ENCODE data around the gene CNNM3. TPM values are rescaled to one million over a fixed set of nuclear protein-coding genes. Genes with fewer than 3 reads are reported as not detected.

The CNNM3 gene
- total RNA-seq, 1 donor from 2014 or later: 25.7 TPM

DNA sequence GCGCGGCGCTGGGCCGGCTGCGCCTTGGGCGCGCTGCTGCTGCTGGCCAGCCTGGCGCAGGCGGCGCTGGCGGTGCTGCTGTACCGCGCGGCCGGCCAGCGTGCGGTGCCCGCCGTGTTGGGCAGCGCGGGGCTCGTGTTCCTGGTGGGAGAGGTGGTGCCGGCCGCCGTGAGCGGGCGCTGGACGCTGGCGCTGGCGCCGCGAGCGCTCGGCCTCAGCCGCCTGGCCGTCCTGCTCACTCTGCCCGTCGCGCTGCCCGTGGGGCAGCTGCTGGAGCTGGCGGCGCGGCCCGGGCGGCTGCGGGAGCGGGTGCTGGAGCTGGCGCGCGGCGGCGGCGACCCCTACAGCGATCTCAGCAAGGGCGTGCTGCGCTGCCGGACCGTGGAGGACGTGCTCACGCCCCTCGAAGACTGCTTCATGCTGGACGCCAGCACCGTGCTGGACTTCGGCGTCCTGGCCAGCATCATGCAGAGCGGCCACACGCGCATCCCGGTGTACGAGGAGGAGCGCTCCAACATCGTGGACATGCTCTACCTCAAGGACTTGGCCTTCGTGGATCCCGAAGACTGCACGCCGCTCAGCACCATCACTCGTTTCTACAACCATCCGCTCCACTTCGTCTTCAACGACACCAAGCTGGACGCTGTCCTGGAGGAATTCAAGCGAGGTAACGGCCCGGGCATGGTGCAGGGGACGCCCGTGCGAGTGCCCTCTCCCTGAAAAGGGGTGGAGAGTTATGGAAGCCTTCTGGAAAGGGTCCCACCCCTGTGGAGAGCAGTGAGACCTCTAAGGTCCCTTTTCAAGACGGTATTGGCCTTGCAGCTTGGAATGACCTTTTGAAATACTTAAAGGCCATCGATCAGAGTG is 1.0 kb downstream of the CNNM3 start:
- intact Hi-C loops (cut with micrococcal nuclease): loop anchor here (1.0 to 5.0 kb wide), 12 partner anchors 22 to 495 kb away; partner anchors contain the start of genes ANKRD36, ANKRD39, ARID5A and CNNM4

DNA sequence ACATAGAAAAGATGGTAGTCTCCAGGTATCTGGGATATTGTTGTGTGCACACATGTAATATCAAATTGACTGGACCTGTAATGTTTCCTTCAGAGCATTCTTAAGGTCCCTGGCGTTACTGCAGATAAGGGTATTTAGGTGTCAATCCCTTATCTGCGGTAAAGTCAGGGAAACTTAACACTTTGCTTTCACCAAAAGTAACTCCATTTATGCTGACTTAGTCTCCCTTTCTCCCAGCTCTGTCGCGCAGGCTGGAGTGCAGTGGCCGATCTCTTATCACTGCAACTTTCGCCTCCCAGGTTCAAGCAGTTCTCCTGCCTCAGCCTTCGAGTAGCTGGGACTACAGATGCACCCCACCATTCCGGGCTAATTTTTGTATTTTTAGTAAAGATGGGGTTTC is 1.8 kb downstream of the CNNM3 start:
- intact Hi-C loops (cut with micrococcal nuclease): loop anchor here (2.0 to 5.0 kb wide), 4 partner anchors 43 to 496 kb away; partner anchors contain the start of genes ARID5A and NCAPH

DNA sequence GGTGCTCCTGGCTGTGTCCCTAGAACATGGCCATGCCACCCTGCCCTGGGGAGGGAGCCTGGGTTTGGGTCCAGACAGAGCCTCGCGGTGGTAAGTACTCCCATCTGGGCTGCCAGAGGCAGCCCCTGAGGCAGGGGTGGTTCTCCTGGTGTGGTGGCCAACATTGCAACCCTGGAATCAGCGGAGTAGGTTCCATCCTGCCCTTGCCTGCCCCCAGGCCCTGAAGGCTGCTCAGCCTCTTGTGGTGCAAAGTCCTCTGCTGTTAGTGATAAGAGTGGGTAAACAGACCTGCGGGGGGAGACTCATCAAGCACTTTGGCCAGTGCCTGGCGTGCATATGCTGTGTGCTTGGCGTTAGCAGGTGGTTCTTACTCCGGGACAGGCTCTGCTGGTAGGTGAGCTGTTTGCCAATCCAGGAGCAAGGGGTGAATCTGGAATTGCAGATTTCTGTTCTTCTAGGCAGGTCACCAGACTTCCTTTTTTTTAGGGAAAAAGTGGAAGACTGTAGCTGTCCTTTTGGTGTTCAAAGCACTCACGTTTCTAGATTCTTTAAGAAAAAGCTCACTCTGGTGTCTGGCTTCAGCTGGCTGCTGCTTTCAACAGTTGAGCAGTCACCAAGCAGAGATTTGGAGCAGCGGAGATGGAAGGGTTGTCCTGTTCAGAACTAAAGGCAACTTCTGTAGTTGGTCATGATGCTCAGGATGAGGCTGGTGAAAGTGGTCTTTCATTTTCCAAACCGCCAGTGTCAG is 3.2 kb downstream of the CNNM3 start:
- intact Hi-C loops (cut with micrococcal nuclease): loop anchor here (5.0 kb wide), 2 partner anchors 482 to 497 kb away; partner anchors contain the start of gene NCAPH

DNA sequence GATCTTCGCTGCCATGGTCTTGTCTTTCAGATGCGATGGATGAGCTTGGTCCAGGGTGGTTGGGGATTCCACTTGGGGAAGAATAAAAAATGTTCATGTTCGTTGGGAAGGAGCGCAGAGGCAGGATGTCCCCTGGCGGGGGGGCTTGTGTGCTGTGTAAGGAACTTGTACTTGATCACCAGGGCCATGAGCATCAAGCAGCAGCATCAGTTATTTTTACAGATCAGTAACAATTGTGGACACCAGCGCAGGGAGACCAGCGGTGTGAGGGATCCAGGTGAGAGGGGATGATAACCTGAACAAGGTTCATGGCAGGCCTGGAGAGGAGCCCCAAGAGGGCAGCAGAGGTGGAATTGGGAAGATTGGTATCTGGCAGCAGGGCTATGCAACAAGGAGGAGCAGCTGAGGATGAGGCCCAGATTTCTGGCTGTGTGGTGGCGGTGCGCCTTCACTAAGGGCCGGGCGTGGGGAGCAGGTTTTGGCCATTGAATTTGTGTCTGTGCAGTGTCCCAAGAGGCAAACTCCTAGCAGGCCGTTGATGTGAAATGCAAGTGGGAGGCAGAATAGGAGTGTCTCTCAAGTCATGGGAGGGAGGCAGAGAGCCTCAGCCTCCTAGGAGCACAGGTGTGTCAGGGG is 3.9 kb downstream of the CNNM3 start:
- intact Hi-C loops (cut with micrococcal nuclease): loop anchor here (5.0 kb wide), 2 partner anchors 483 to 498 kb away; partner anchors contain the start of gene NCAPH

DNA sequence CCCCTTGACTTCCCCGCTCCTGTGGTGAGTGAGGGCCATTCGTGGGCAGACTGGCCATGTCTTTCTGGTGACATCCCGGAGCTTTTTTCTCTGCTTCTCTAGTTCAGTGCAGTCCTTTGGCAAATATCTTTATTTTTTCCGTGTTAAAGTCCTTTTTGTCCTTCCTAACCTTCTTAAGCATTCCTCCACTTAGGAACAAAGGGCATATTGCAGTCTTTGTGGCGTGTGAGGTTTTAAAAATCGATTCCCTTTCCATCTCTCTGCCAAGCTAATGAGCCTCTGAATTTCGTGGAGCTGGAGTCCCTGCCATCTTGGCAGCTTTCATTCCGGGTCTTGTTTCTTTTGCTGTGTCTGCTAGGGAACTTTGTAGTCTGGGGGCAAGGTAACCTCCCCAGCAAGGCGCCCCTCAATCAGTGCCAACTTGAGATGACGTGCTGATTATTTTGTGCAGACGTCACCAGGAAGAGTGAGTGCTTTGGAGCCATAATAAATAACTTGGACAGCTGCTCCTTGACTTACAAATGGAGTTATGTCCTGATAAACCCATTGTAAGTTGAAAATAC is 5.1 kb downstream of the CNNM3 start:
- intact Hi-C loops (cut with micrococcal nuclease): no loop called here

DNA sequence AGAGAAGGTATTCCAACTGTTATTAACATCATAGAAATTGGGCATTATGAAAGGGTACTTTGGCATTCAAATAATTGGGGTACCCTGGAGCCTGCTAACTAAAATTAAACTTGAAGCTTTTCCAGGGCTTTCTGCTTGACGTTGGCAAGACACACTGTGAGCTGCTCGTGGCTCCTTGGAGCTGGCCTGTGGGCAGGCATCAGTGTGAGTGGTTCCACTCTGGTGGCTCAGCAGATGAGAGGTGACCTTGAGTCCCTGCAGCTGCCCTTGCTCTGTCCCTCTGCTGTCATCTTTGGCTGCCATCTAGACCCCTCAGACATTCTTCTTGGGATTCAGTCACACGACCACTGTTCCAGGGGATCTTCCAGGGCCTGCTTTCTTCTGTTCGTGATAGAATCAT is 6.7 kb downstream of the CNNM3 start:
- intact Hi-C loops (cut with micrococcal nuclease): no loop called here

DNA sequence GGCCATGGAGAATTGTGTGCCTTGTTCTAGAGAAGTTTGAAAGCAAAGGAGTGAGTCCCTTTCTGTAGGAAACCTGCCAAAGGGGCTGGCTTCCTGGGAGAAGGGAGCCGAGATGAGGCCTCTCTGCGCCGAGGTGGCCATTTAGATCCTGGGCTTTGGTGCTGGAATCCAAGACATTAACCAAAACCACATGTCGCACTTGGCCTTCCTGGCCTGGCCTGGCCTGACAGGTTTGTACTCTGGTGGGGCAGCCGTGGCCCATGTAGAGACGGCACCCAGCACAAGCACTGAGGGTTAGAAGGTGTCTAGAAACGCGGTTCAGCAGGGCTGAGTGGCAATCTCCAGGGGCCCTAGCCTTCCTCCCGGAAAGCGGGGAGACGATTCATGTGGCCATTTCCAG is 7.1 kb downstream of the CNNM3 start:
- intact Hi-C loops (cut with micrococcal nuclease): no loop called here

DNA sequence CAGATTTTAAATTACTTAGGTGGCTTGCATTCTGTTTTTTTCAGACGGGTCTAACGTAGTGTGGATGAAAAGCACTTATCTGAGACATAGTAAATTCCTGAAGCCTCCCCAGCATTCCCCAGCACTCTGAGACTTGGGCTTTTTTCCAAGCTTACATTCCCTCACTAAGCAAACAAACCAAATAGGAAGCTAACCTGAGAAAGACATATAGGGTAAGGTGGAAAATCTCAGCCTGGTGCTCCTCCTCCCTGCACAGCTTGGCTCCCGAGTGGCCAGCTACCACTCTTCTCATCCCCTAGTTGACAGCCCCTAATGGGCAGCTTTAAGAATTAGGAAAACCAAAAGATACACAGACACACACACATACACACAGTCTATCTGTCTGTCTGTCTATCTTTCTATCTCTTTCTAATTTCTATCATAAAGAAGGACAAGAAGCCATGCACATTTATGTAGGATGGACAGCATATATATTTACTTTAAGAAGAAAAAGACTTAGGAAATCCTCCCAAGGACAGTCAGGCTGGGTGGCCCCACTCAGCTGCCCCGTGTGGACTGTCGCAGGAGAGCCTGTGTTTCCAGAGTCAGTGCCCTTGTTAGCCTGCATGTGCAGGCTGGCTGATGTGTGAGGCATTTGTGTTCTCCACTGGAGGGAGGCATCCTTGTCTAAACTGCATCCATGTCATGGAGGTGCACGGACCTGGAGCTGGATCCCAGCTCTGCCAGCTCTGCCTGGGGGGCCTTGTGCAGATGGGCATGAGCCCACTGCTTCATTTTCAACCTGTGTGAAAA is 8.2 kb downstream of the CNNM3 start:
- intact Hi-C loops (cut with micrococcal nuclease): no loop called here

DNA sequence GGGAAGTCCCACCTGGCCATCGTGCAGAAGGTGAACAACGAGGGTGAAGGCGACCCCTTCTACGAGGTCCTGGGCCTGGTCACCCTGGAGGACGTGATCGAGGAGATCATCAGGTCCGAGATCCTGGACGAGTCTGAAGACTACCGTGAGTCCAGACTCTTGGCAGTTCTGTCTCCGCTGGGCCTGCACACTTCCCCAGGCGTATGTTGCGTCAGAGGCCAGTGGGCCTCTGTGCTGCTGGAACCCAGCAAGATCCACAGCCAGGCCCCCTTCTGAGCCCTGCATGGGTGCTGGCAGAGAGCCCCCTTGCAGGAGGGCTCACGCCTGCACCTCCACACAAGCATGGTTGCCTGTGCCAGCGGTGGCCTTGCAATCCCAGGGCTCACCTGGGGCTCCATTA is 9.0 kb downstream of the CNNM3 start:
- intact Hi-C loops (cut with micrococcal nuclease): no loop called here

DNA sequence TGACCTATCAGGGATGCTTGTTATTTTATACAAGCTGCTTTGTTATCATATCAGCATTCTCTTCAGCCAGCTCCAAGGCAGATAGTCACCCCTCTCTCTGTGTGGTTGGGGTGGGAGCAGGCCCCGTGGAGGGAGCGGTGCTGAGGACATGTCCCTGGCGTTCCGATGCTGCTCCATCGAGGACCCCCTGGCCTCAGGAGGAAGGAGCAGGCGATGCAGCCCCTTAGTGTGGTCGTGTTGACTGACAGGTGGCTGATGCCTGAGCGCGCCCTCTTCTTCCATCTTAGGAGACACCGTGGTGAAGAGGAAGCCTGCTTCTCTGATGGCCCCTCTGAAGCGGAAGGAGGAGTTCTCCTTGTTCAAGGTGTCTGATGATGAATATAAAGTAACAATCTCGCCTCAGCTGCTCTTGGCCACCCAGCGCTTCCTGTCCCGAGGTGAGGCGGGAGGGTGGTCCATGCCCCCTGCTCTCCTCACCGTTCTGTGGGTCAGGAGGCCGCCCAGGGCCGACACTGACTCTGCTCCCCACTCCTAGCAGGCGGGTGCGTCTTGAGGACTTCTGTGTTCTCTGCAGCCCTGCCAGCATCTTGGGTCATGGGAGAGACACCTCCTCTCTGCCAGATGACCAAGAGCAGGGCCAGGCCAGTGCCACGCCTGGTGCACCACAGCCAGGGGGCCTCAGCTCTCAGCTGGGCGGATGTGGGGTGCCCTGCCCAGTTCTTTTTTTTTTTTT is 10.6 kb downstream of the CNNM3 start:
- intact Hi-C loops (cut with micrococcal nuclease): no loop called here

DNA sequence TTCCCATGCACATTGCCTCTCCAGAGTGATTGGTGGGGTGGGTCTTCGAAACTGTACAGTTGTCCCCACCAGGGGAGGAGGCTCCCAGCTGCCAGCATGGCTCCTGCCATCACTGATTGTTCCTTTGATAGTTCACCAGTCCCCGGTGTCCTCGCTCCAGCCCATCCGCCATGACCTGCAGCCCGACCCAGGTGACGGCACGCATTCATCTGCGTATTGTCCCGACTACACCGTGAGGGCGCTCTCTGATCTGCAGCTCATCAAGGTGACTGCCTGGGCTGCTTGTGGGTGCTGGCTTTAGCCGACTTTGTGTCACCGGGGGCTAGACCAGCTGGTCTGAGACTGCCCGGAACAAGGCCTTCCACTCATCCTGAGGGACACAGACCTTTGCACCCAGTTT is 12.4 kb downstream of the CNNM3 start:
- intact Hi-C loops (cut with micrococcal nuclease): no loop called here

DNA sequence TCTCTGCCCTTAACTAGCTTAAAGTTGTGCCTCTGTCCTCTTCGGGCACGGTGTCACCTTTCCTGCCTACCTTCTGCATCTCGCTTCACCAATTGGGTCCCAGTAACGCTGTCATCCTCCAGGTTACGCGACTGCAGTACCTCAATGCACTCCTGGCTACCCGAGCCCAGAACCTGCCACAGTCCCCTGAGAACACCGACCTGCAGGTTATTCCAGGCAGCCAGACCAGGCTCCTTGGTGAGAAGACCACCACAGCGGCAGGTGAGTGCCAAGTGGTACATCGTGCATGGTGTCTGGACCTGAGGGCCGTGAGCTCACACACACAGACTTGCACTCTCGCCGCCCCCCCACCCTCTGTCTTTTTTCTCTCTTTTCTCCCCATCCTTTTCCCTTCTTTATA is 12.8 kb downstream of the CNNM3 start:
- intact Hi-C loops (cut with micrococcal nuclease): no loop called here

DNA sequence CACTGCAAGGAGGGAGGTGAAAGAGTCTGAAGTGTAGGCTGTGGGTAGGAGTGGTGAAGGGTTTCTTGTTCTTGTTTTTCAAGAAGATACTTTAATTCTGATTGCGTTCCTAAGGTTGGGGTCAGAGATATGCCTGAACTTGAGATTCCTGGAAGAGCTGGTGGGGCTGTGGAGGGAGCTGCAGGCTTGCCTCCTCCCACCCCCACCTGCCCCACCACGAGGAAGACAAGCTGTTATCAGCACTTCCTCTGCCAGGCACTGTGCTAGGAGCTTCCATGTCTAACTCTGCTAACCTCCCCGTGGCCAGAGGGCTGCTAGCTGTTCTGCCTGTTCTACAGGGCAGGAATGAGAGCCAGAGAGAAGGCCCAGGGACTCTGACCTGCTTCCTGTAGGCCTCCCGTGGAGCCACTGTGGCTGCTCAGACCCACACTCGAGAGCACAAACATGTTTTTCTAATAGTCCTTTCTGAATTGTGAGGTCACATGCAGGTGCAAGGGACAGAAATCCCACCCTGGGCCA is 14.0 kb downstream of the CNNM3 start:
- intact Hi-C loops (cut with micrococcal nuclease): no loop called here

DNA sequence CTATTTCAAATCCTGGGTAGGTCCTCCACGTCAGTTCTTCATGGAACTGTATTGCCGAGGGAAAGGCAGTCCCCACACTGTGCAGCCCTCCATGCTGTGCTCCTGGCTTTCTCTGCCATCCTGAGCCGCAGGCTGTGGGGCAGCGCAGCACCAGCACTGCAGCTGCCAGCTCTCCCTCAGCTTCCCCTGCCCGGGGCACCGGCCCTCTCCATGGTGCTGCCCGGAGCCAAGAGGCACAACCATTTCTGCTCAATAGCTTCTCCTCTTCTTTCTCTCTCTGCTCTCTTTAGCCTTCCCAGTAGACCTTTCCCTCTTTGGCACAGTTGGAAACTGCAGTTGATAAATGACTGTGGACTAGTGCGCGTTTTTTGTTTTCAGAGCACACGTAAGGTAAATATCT is 15.6 kb downstream of the CNNM3 start:
- intact Hi-C loops (cut with micrococcal nuclease): no loop called here

DNA sequence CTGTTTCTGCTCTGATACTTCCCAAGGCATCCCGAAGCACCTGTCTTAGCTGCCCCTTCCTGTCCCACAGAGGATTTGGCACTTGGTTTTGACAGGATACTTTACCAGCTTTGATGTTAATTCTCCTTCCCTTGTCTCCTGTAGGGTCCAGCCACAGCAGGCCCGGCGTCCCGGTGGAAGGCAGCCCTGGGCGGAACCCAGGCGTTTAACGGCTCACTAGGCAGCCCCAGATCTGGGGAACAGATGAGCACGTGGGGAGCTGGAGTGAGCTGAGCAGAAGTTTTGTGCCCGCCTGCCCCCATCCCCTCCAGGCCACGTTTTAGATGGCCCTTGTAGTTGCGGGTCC is 16.3 kb downstream of the CNNM3 start:
- intact Hi-C loops (cut with micrococcal nuclease): no loop called here

DNA sequence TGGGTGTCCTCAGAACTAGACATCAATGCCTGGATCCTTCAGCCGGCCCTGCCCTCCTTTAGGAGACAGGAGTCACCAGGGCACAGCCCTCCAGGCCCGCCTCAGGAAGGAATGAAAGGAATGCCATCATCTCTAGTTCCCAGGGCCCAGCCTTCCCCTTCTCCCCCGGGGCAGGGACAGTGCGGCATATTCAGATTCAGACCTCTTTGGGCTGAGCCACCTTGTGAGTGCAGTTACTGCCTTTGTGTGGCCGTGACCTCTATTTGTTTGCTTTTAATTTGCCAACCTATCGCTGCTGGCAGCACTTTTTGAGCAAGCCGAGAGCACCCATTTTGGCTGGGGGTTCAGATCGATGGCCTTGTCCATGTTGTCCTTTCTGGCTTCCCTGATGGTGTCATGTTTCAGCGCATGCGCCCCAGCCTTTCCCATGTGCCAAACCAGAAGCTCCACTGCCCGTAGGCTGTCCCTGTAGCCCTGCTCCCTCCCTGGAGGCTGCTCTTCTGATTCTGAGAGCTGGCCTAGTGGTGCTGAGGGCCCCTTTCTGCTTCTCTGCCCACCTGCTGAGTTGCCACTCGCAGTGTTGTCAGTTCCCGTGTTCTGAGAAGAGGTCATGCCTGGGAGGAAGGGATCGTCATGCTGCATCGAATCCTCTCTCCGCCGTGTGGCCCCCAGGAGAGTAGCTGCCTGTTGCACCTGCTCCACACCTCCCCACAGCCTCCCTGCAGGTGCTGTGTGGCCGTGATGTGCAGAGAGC is 16.9 kb downstream of the CNNM3 start:
- intact Hi-C loops (cut with micrococcal nuclease): no loop called here

DNA sequence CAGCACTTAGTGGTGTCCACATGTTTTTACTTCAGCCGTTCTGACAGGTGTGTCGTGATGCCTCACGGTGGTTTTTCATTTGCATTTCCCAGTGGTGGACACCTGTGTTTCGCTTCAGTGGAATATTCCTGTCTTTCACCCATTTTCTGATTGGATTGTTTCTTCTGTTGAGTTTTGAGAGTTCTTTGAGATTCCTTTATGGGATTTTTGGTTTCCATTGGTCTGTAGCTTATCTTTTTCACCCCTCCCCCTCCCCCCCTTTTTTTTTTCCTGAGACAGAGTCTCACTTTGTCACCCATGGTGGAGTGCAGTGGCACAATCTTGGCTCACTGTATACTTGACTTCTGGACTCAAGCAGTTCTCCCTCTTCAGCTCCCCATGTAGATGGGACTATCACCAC is 19.8 kb downstream of the CNNM3 start:
- intact Hi-C loops (cut with micrococcal nuclease): no loop called here

DNA sequence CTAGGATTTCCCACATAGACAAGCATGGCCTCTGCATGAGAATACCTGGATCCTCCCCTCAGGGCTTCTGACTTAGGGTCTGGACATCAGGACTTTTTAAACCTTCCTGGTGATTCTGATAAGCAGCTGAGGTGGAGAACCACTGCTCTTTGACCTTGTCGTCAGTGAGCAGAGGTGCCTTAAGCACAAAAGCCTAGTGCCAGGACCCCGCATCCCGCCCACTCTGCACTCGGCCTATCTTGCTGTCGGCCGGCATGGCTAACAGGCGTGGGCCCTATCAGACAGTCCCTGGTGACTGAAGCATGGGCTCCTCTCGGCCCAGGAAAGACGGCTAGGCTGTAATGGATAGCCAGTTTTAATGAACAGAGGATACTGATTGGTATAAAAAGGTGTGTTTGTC is 21.5 kb downstream of the CNNM3 start:
- intact Hi-C loops (cut with micrococcal nuclease): no loop called here
